GM12874 (cell line): Measurements from ENCODE around the gene CTDSPL.

Experiments
- CTCF ChIP-seq: IDR thresholded peaks from 2 replicates; pipeline ENCODE4 v1.5.1; 2011; ENCODE audit warnings: low read depth, mild to moderate bottlenecking, control low read depth, low read length, moderate library complexity; ENCODE audit not compliant: insufficient read depth

Gene CTDSPL

GRCh38 chr3:37861620-37862041 is at the start of gene CTDSPL:
Gene CTDSPL, plus strand, starts transcription at chr3:37861880. Its CDS starts 320 bp downstream, at chr3:37862200.
- TF ChIP-seq CTCF, result no peak

- TF ChIP-seq CTCF, result no peak
These were observed 49.2 kb upstream of the CTDSPL start for GRCh38 chr3:37812499-37812896.

- no peak for TF ChIP-seq CTCF
These were observed 48.3 kb upstream of the CTDSPL start for GRCh38 chr3:37813403-37813802.

- TF ChIP-seq CTCF, result no peak
These were observed 47.1 kb upstream of the CTDSPL start for GRCh38 chr3:37814547-37814946.

GRCh38 chr3:37816271-37816670 is 45.4 kb upstream of the CTDSPL start:
- no peak for TF ChIP-seq CTCF

GRCh38 chr3:37819591-37819990 is 42.1 kb upstream of the CTDSPL start:
- TF ChIP-seq CTCF, result no peak

GRCh38 chr3:37820286-37820685 is 41.4 kb upstream of the CTDSPL start:
- TF ChIP-seq CTCF, result no peak

- TF ChIP-seq CTCF, result no peak
These were observed 38.5 kb upstream of the CTDSPL start for GRCh38 chr3:37823189-37823588.
